Activated T-cell treated with anti-CD3 and anti-CD28 coated beads for 1 hour (primary cell): ENCODE results near the gene CLDN1.
A peak's percentile ranks its signal among the peaks of the same experiment; 100 is the strongest.

ENCODE experiments used
- DNase-seq: peaks from one replicate; pipeline ENCODE4 v3.0.0-alpha.2; 2020; ENCODE audit warnings: low read depth

The CLDN1 gene, protein sequence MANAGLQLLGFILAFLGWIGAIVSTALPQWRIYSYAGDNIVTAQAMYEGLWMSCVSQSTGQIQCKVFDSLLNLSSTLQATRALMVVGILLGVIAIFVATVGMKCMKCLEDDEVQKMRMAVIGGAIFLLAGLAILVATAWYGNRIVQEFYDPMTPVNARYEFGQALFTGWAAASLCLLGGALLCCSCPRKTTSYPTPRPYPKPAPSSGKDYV

GRCh38 chr3:190321789-190322603 is at the start of gene CLDN1:
CLDN1 (minus strand) TSS chr3:190322446; CDS start chr3:190322206, 240 bp downstream.
- DNase-seq, result peak; percentile 70

DNA sequence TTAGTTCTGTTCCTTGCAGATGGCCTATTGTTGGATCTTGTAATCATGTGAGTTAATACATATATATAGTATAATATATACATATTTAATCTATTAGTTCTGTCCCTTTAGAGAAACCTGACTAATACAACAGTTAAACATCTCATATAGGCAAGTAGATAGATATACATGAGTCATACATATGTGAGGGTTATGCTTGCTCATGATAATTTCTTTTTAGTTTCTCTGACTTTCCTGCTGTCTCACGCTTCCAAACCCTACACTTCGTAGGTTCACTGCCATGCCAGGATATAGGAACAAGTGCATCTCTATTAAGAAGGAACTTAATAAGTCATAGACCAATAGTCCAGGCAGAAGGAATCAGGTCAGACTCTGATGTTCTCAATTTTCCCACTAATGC is 48.9 kb upstream of the CLDN1 start:
- no peak for DNase-seq

GRCh38 chr3:190370369-190370768 is 48.1 kb upstream of the CLDN1 start:
- no peak for DNase-seq

- DNase-seq, result no peak
Observed at GRCh38 chr3:190369668-190370295, 47.5 kb upstream of the CLDN1 start.

DNA sequence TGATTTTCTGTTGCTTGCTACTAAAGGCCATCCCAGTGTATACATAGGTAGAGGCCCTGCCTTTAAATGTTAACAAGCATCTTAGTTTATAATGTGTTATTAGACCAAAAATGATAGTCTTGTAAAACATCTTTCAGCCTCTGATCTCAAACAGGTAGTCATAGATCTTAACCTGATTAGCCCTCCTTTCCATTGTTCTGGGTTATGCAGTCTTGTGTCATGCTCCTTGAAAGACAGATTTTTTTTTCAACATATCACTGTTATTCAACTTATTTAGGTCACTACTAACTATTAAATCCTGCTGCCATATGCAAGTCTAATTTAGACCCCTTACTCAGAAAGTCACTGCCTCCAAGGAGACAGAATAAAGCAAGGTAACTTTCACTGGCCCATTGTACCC is 46.6 kb upstream of the CLDN1 start:
- no peak for DNase-seq

GRCh38 chr3:190366133-190366532 is 43.9 kb upstream of the CLDN1 start:
- no peak for DNase-seq

DNA sequence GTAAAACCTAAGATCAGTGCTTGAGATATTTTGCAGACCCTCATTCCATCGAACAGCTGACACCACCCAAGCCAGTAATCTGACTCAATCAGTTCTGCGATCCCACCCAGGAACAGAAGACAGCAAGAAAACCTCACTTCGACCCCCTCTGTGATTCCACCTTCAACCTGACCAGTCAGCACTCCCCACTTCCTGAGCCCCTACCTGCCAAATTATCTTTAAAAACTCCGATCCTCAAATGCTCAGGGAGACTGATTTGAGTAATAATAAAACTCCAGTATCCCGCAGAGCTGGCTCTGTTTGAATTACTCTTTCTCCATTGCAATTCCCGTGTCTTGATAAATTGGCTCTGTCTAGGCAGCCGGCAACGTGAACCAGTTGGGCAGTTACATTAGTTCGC is 40.0 kb upstream of the CLDN1 start:
- no peak for DNase-seq

DNA sequence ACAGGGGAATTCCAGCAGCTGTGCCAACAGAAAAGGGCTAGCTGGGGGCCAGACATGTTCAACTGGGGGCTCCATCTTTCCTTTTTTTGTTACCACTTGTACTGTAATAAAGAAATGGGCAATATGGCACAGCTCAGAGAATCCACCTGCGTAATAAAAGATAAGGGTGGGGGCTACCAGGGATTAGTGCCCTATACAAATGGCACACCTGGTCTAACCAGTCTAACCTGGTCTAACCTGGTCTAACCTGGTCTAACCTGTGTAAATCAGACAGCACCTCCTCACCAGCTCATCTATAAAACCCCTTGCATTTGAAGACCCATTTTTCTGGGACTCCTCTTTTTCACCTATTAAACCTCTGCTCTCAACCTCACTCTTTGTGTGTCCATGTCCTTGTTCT is 39.5 kb upstream of the CLDN1 start:
- DNase-seq, result no peak

GRCh38 chr3:190360228-190360627 is 38.0 kb upstream of the CLDN1 start:
- DNase-seq, result no peak

GRCh38 chr3:190359813-190360212 is 37.6 kb upstream of the CLDN1 start:
- no peak for DNase-seq

GRCh38 chr3:190357468-190357867 is 35.2 kb upstream of the CLDN1 start:
- no peak for DNase-seq

- no peak for DNase-seq
Observed at GRCh38 chr3:190356246-190356645, 34.0 kb upstream of the CLDN1 start.

- DNase-seq, result no peak
Observed at GRCh38 chr3:190352861-190353457, 30.7 kb upstream of the CLDN1 start.

DNA sequence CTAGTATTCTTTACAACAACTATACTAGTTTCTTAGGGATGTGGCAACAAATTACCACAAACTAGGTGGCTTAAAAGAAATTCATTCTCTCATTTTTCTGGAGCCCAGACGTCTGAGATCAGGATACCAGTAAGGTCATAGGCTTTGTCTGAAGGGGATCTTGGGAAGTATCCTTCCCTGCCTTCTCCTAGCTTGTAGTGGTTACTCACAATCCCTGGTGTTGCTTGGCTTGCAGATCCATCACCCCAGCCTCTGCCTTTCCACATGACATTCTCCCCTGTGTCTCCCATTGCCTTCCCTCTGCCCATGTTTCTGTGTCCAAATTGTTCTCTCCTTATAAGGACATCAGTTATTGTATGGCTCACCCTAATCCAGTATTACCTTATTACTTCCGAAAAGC is 24.3 kb upstream of the CLDN1 start:
- no peak for DNase-seq

DNA sequence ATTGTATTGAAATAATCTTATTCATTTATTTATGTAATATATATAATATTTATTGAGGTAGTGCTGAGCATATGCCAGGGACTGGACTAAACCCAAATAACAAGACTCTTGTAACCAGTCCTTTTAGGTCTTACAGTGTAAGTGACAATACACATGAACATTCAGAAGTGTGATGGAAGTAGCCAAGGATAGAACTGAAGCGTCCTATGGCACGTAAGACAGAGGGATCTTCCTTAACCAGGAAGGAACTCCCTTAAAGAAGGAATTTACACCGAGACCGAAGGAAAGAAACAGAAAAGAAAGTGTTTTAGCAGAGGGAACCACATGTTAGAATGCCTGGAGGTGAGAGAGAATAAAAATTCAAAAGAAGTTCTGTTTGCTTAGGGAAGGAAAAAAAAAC is 23.6 kb upstream of the CLDN1 start:
- DNase-seq, result no peak

GRCh38 chr3:190345027-190345821 is 23.0 kb upstream of the CLDN1 start:
- no peak for DNase-seq

GRCh38 chr3:190340071-190340470 is 17.8 kb upstream of the CLDN1 start:
- no peak for DNase-seq

DNA sequence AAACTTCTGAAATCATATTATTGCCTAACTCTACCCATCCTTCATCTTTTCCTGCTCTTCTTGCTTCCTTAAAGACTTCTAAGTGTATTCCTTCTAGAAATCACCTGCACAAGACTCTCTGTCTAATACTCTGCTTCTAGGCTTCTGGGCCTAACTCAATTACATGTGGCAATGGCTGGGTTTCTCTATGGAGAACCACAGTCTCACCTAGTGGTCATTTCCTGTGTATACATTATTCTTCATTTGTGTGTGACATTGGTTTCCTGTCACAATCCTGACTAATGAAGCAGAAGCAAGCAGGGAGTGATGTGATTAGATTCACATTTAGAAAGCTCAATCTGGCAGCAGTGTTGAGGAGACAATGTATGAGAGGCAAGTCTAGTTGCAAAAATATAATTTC is 16.9 kb upstream of the CLDN1 start:
- no peak for DNase-seq

- no peak for DNase-seq
Observed at GRCh38 chr3:190338717-190339116, 16.5 kb upstream of the CLDN1 start.

- DNase-seq, result no peak
Observed at GRCh38 chr3:190337301-190337700, 15.1 kb upstream of the CLDN1 start.

- DNase-seq, result no peak
Observed at GRCh38 chr3:190336516-190337189, 14.4 kb upstream of the CLDN1 start.
